ENCODE results near the gene EIF5. TPM values are rescaled to one million over a fixed set of nuclear protein-coding genes. Genes with fewer than 3 reads are reported as not detected.

Gene EIF5
- total and polyA plus RNA-seq, 4 experiments from 2014 or later = 265 to 395 (median 301) TPM

- intact Hi-C loops (cut with micrococcal nuclease) = no loop called here
- peaks cover 0 to 4% (median 1%) of the 10 kb centered on the region in 4 donors for H3K4me1 Mint-ChIP-seq
- peaks cover 15 to 34% of the 10 kb centered on the region in 2 donors for H3K27me3 Mint-ChIP-seq
- Histone ChIP-seq H3K9me3 (ENCODE audit: control insufficient read depth in 1 of 2, low read length in 2 of 2) (no peaks in the 10 kb centered on the region), H3K36me3 (ENCODE audit: insufficient read depth, low read length) (no peaks in the 10 kb centered on the region), H3K27ac (ENCODE audit: low read depth, low read length) (no peak overlapping the region), H3K4me1 (ENCODE audit: insufficient read depth, low read length) (no peaks in the 10 kb centered on the region), H3K27me3 (ENCODE audit: insufficient read depth, low read length) (no peaks in the 10 kb centered on the region), H3K4me3 (ENCODE audit: low read length in 2 of 2) (no peak overlapping the region)
- CTCF ChIA-PET (ENCODE audit: partially characterized antibody) = interaction anchor here (1.4 to 7.0 kb wide), 3 partner anchors 9 to 596 kb away, joined by 4 to 54 read pairs (median 6); no protein-coding TSS in a partner anchor
- no peak overlapping the region for H3K27ac Mint-ChIP-seq
- DNase-seq = no peak
- POLR2A ChIA-PET (ENCODE audit: partially characterized antibody) = no interaction called here
- H3K36me3 Mint-ChIP-seq = no peaks in the 10 kb centered on the region
- no peak overlapping the region for H3K4me3 Mint-ChIP-seq
- H3K9me3 Mint-ChIP-seq = no peaks in the 10 kb centered on the region
Measured at GRCh38 chr14:103290494-103290893, 43.5 kb upstream of the EIF5 start.

GRCh38 chr14:103290961-103291360, 43.1 kb upstream of the EIF5 start:
- no peak overlapping the region for H3K4me3 ChIP-seq (ENCODE audit: low read length in 2 of 2)
- no peaks in the 10 kb centered on the region for H3K27me3 ChIP-seq (ENCODE audit: insufficient read depth, low read length)
- Mint-ChIP-seq H3K4me1 (peaks cover 0 to 4% (median 1%) of the 10 kb centered on the region in 4 donors), H3K27ac (no peak overlapping the region), H3K9me3 (no peaks in the 10 kb centered on the region), H3K4me3 (no peak overlapping the region), H3K36me3 (no peaks in the 10 kb centered on the region), H3K27me3 (peaks cover 12 to 31% of the 10 kb centered on the region in 2 donors)
- H3K36me3 ChIP-seq (ENCODE audit: insufficient read depth, low read length) = no peaks in the 10 kb centered on the region
- intact Hi-C loops (cut with micrococcal nuclease) = no loop called here
- no peak overlapping the region for H3K27ac ChIP-seq (ENCODE audit: low read depth, low read length)
- H3K4me1 ChIP-seq (ENCODE audit: insufficient read depth, low read length) = no peaks in the 10 kb centered on the region
- ChIA-PET POLR2A (ENCODE audit: partially characterized antibody) (interaction anchor here (1.5 kb wide), 1 partner anchor 44 kb away, joined by 5 read pairs; the partner anchor contains the start of gene EIF5), CTCF (ENCODE audit: partially characterized antibody) (interaction anchor here (1.1 to 7.0 kb wide), 5 partner anchors 10 to 596 kb away, joined by 4 to 54 read pairs (median 5); no protein-coding TSS in a partner anchor)
- no peaks in the 10 kb centered on the region for H3K9me3 ChIP-seq (ENCODE audit: control insufficient read depth in 1 of 2, low read length in 2 of 2)
- no peak for DNase-seq

GRCh38 chr14:103292426-103293374, 41.3 kb upstream of the EIF5 start:
- peaks cover 8 to 26% of the 10 kb centered on the region in 2 donors for H3K27me3 Mint-ChIP-seq
- ChIA-PET CTCF (ENCODE audit: partially characterized antibody) (interaction anchor here (0.7 to 7.0 kb wide), 5 partner anchors 9 to 598 kb away, joined by 3 to 54 read pairs (median 4); no protein-coding TSS in a partner anchor), POLR2A (ENCODE audit: partially characterized antibody) (interaction anchor here (1.5 kb wide), 1 partner anchor 42 kb away, joined by 5 read pairs; the partner anchor contains the start of gene EIF5)
- Histone ChIP-seq H3K4me3 (ENCODE audit: low read length in 2 of 2) (no peak overlapping the region), H3K36me3 (ENCODE audit: insufficient read depth, low read length) (no peaks in the 10 kb centered on the region), H3K27ac (ENCODE audit: low read depth, low read length) (no peak overlapping the region), H3K9me3 (ENCODE audit: control insufficient read depth in 1 of 2, low read length in 2 of 2) (no peaks in the 10 kb centered on the region), H3K27me3 (ENCODE audit: insufficient read depth, low read length) (no peaks in the 10 kb centered on the region), H3K4me1 (ENCODE audit: insufficient read depth, low read length) (no peaks in the 10 kb centered on the region)
- no peaks in the 10 kb centered on the region for H3K36me3 Mint-ChIP-seq
- DNase-seq = peak; percentile 56 to 65 (median 57)
- peaks cover 0 to 4% (median 1%) of the 10 kb centered on the region in 4 donors for H3K4me1 Mint-ChIP-seq
- H3K27ac Mint-ChIP-seq = peak overlapping the region in 1 of 7 donors; percentile 13
- intact Hi-C loops (cut with micrococcal nuclease) = loop anchor here (2.0 kb wide), 1 partner anchor 598 kb away; no protein-coding TSS in a partner anchor
- no peaks in the 10 kb centered on the region for H3K9me3 Mint-ChIP-seq
- no peak overlapping the region for H3K4me3 Mint-ChIP-seq

GRCh38 chr14:103293465-103293864, 40.6 kb upstream of the EIF5 start:
- Mint-ChIP-seq H3K36me3 (no peaks in the 10 kb centered on the region), H3K4me1 (peaks cover 0 to 4% (median 1%) of the 10 kb centered on the region in 4 donors), H3K9me3 (no peaks in the 10 kb centered on the region), H3K27me3 (peaks cover 5 to 22% of the 10 kb centered on the region in 2 donors), H3K4me3 (no peak overlapping the region), H3K27ac (no peak overlapping the region)
- no peak for DNase-seq
- Histone ChIP-seq H3K9me3 (ENCODE audit: control insufficient read depth in 1 of 2, low read length in 2 of 2) (no peaks in the 10 kb centered on the region), H3K27ac (ENCODE audit: low read depth, low read length) (no peak overlapping the region), H3K4me3 (ENCODE audit: low read length in 2 of 2) (no peak overlapping the region), H3K36me3 (ENCODE audit: insufficient read depth, low read length) (no peaks in the 10 kb centered on the region), H3K4me1 (ENCODE audit: insufficient read depth, low read length) (no peaks in the 10 kb centered on the region), H3K27me3 (ENCODE audit: insufficient read depth, low read length) (no peaks in the 10 kb centered on the region)
- intact Hi-C loops (cut with micrococcal nuclease) = loop anchor here (2.0 kb wide), 1 partner anchor 599 kb away; no protein-coding TSS in a partner anchor
- ChIA-PET POLR2A (ENCODE audit: partially characterized antibody) (no interaction called here), CTCF (ENCODE audit: partially characterized antibody) (interaction anchor here (1.1 to 7.0 kb wide), 2 partner anchors 188 to 598 kb away, joined by 4 to 54 read pairs; no protein-coding TSS in a partner anchor)

- Histone ChIP-seq H3K27me3 (ENCODE audit: insufficient read depth, low read length) (no peaks in the 10 kb centered on the region), H3K36me3 (ENCODE audit: insufficient read depth, low read length) (no peaks in the 10 kb centered on the region), H3K27ac (ENCODE audit: low read depth, low read length) (no peak overlapping the region), H3K4me1 (ENCODE audit: insufficient read depth, low read length) (no peaks in the 10 kb centered on the region), H3K4me3 (ENCODE audit: low read length in 2 of 2) (no peak overlapping the region), H3K9me3 (ENCODE audit: control insufficient read depth in 1 of 2, low read length in 2 of 2) (no peaks in the 10 kb centered on the region)
- no peaks in the 10 kb centered on the region for H3K36me3 Mint-ChIP-seq
- intact Hi-C loops (cut with micrococcal nuclease) = no loop called here
- H3K27me3 Mint-ChIP-seq = peaks cover 6 to 20% of the 10 kb centered on the region in 2 donors
- H3K27ac Mint-ChIP-seq = no peak overlapping the region
- no peak for DNase-seq
- no peak overlapping the region for H3K4me3 Mint-ChIP-seq
- no peaks in the 10 kb centered on the region for H3K9me3 Mint-ChIP-seq
- H3K4me1 Mint-ChIP-seq = peaks cover 0 to 4% (median 1%) of the 10 kb centered on the region in 4 donors
- ChIA-PET CTCF (ENCODE audit: partially characterized antibody) (interaction anchor here (1.1 to 7.0 kb wide), 2 partner anchors 8 to 189 kb away, joined by 6 to 54 read pairs; no protein-coding TSS in a partner anchor), POLR2A (ENCODE audit: partially characterized antibody) (no interaction called here)
Measured at GRCh38 chr14:103294091-103294490, 39.9 kb upstream of the EIF5 start.

- no peak overlapping the region for H3K4me3 ChIP-seq (ENCODE audit: low read length in 2 of 2)
- H3K4me1 ChIP-seq (ENCODE audit: insufficient read depth, low read length) = no peaks in the 10 kb centered on the region
- H3K9me3 ChIP-seq (ENCODE audit: control insufficient read depth in 1 of 2, low read length in 2 of 2) = no peaks in the 10 kb centered on the region
- H3K27ac ChIP-seq (ENCODE audit: low read depth, low read length) = no peak overlapping the region
- H3K27ac Mint-ChIP-seq = no peak overlapping the region
- no peaks in the 10 kb centered on the region for H3K36me3 Mint-ChIP-seq
- ChIA-PET POLR2A (ENCODE audit: partially characterized antibody) (no interaction called here), CTCF (ENCODE audit: partially characterized antibody) (no interaction called here)
- no peak for DNase-seq
- H3K27me3 ChIP-seq (ENCODE audit: insufficient read depth, low read length) = no peaks in the 10 kb centered on the region
- no peaks in the 10 kb centered on the region for H3K9me3 Mint-ChIP-seq
- intact Hi-C loops (cut with micrococcal nuclease) = no loop called here
- peaks cover 7 to 20% of the 10 kb centered on the region in 2 donors for H3K27me3 Mint-ChIP-seq
- H3K4me3 Mint-ChIP-seq = no peak overlapping the region
- H3K36me3 ChIP-seq (ENCODE audit: insufficient read depth, low read length) = no peaks in the 10 kb centered on the region
- peaks cover 0 to 4% (median 1%) of the 10 kb centered on the region in 4 donors for H3K4me1 Mint-ChIP-seq
Measured at GRCh38 chr14:103296007-103296406, 38.0 kb upstream of the EIF5 start.

GRCh38 chr14:103296987-103297386, 37.0 kb upstream of the EIF5 start:
- no peaks in the 10 kb centered on the region for H3K4me1 ChIP-seq (ENCODE audit: insufficient read depth, low read length)
- POLR2A ChIA-PET (ENCODE audit: partially characterized antibody) = no interaction called here
- H3K9me3 ChIP-seq (ENCODE audit: control insufficient read depth in 1 of 2, low read length in 2 of 2) = no peaks in the 10 kb centered on the region
- DNase-seq = no peak
- no peak overlapping the region for H3K27ac ChIP-seq (ENCODE audit: low read depth, low read length)
- CTCF ChIA-PET (ENCODE audit: partially characterized antibody) = no interaction called here
- no peak overlapping the region for H3K4me3 Mint-ChIP-seq
- intact Hi-C loops (cut with micrococcal nuclease) = no loop called here
- peaks cover 0 to 4% (median 1%) of the 10 kb centered on the region in 4 donors for H3K4me1 Mint-ChIP-seq
- no peaks in the 10 kb centered on the region for H3K36me3 ChIP-seq (ENCODE audit: insufficient read depth, low read length)
- no peaks in the 10 kb centered on the region for H3K36me3 Mint-ChIP-seq
- H3K27me3 ChIP-seq (ENCODE audit: insufficient read depth, low read length) = no peaks in the 10 kb centered on the region
- H3K9me3 Mint-ChIP-seq = no peaks in the 10 kb centered on the region
- peaks cover 7 to 16% of the 10 kb centered on the region in 2 donors for H3K27me3 Mint-ChIP-seq
- no peak overlapping the region for H3K4me3 ChIP-seq (ENCODE audit: low read length in 2 of 2)
- no peak overlapping the region for H3K27ac Mint-ChIP-seq
